Urinary bladder (tissue), 4 donors: ENCODE data around the gene NFKBIL1. TPM values are rescaled to one million over a fixed set of nuclear protein-coding genes. Genes with fewer than 3 reads are reported as not detected.
"Not testable (repeated sequence)": the region's sequence is repeated elsewhere in the genome, so short reads cannot be mapped to it uniquely, and the experiment has no call there.

Experiments
- DNase-seq: peaks from one replicate; pipeline ENCODE4 v3.0.0-alpha.2; 2015; ENCODE audit errors: extremely low spot score
- H3K27ac ChIP-seq: one replicate; pipeline ENCODE4 v1.5.1; 2013; ENCODE audit warnings: low read depth, mild to moderate bottlenecking, moderate library complexity
- H3K36me3 ChIP-seq: one replicate; pipeline ENCODE4 v1.6.1; 2013; ENCODE audit warnings: mild to moderate bottlenecking, moderate library complexity; ENCODE audit not compliant: insufficient read depth
- H3K4me1 ChIP-seq: one replicate; pipeline ENCODE4 v1.6.1; 2013; ENCODE audit warnings: mild to moderate bottlenecking, moderate library complexity; ENCODE audit not compliant: insufficient read depth
- H3K4me3 ChIP-seq: one replicate; pipeline ENCODE4 v1.5.1; 2013; ENCODE audit warnings: low read depth, low read length
- WGBS: extraction: QIAGEN DNeasy Blood & Tissue Kit; methylation state at CpG from one replicate; pipeline ENCODE4 v1.1.7; 2013; 5-methylcytosine and 5-hydroxymethylcytosine counted together
- polyA plus RNA-seq: library from polyadenylated mRNA; stranded (reverse); fragments of 200-250 nt; gene quantifications from one replicate; pipeline ENCODE4 v1.2.3, GENCODE V29; 2013
- total RNA-seq: library from RNA; depleted of rRNA; stranded (reverse); fragments of >200 nt; gene quantifications from one replicate; pipeline ENCODE4 v1.2.3, GENCODE V29; 2014
- donor health status: healthy with polysubstance abuse.
- donor health status: healthy.

Gene NFKBIL1, protein sequence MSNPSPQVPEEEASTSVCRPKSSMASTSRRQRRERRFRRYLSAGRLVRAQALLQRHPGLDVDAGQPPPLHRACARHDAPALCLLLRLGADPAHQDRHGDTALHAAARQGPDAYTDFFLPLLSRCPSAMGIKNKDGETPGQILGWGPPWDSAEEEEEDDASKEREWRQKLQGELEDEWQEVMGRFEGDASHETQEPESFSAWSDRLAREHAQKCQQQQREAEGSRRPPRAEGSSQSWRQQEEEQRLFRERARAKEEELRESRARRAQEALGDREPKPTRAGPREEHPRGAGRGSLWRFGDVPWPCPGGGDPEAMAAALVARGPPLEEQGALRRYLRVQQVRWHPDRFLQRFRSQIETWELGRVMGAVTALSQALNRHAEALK
- total RNA-seq (12.1 TPM), polyA plus RNA-seq (36.9 TPM)

DNA sequence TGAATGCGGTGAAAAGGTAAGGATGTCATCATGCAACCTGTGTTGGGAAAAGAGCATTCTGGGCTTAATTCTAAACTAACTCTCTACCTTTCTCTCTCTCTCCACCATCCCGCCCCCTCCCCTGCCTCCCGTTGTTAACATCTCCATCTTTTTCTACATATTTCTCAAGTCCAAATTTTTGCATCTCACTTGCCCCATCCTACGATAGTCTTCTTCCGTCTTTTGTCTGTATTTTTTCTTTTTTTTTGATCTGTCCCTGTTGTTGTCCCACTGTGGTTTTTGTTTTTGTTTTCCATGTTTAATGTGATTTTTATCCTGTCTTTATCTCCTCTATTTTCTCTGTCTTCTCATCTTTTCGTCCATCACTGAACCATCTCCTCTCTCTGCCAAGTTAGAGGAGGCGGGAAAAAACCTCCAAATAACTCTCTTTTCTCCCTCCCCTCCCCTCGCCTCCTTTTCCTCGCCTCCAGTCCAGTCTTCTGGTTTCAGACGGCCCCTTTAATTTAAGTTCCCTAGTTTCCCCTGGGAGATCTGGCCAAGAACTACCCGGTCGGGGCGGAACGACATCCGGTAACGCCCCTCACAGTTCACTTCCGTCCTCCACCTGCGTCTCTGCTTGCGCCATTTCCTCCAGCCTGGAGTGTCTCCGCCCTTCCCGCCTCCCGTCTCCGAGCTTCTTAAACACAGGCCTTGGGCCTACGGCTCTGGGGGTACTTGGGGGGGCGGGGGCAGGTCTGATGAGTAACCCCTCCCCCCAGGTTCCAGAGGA lies at the start of gene NFKBIL1:
Gene NFKBIL1 (plus strand): TSS at position 651 of the 769 bp plus-strand sequence. CDS start 87 bp downstream, at position 738.
- under 1% methylated on average over 25 of the region's 25 CpGs for whole genome bisulfite sequencing
- peak; percentile 92 for DNase-seq
- no peaks in the 10 kb centered on the region for H3K36me3 ChIP-seq
- H3K4me1 ChIP-seq, result peaks cover 2% of the 10 kb centered on the region
- H3K4me3 ChIP-seq, result peak within 1 kb of the TSS; percentile 29
- peak within 1 kb of the TSS; percentile 53 for H3K27ac ChIP-seq

- no peaks in the 10 kb centered on the region for H3K36me3 ChIP-seq
Observed at GRCh38 chr6:31498748-31499147, 48.7 kb upstream of the NFKBIL1 start.

DNA sequence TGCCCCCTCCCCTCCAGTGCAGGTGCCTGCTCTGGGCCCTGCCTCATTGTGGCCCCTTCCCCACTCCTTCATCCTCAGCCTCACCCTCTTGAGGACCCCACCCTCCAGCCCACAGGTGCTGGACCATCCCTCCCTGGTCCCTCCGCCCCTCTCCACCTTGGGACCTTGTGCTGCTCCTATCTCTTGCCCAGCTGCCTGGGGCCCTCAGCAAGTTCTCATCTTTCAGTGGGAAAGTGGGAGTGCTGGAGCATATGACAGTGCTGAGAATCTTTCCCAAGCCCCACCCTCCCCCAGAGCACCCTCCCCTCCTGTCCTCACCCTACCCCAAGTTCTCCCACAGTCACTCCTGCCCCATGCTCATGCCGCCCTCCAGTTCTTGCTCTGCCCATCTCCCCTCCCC lies 47.8 kb upstream of the NFKBIL1 start:
- 82% methylated on average over 1 of the region's 2 CpGs for WGBS
- not testable (repeated sequence) for H3K27ac ChIP-seq, H3K36me3 ChIP-seq, H3K4me1 ChIP-seq, DNase-seq, H3K4me3 ChIP-seq

More at GRCh38 chr6:31498748-31499147, 48.7 kb upstream of the NFKBIL1 start:
- no peak for DNase-seq
- H3K27ac ChIP-seq, result no peak overlapping the region
- 7% methylated on average over 21 of the region's 21 CpGs for WGBS
- H3K4me1 ChIP-seq, result no peaks in the 10 kb centered on the region
- no peak overlapping the region for H3K4me3 ChIP-seq

DNA sequence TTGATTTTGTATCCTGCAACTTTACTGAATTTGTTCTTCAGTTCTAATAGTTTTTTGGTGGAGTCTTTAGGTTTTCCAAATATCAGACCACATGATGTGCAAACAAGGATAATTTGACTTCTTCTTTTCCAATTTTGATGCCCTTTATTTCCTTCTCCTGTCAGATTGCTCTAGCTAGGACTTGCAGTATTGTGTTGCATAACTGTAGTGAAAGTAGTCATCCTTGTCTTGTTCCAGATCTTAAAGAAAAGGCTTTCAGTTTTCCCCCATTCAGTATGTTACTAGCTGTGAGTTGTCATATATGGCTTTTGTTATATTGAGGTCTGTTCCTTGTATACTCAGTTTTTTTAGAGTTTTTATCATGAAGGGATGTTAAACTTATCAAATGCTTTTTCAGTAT lies 44.8 kb upstream of the NFKBIL1 start:
- Histone ChIP-seq H3K4me3 (no peak overlapping the region), H3K36me3 (no peaks in the 10 kb centered on the region), H3K4me1 (no peaks in the 10 kb centered on the region), H3K27ac (no peak overlapping the region)
- DNase-seq, result no peak

DNA sequence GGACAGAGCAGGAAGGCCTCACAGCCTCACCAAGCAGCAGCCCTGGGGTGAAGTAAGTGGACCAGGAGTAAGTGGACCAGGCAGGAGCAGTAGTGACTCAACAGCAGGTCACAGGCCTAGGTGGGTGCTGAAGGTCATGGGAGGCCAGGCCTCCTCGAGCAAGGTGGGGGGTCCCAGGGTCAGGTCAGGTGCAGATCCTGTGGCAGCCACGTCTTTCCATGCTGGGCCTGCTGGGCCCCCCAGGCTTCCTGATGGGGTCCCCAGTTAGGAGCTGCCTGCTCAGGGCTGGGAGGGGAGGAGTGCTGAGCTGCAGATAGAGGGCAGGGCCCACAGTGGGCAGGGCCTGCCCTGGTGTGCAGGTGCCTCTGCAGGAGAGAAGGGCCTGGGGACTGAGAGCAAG lies 38.4 kb upstream of the NFKBIL1 start:
- 43% methylated on average over 2 of the region's 2 CpGs for WGBS
- not testable (repeated sequence) for DNase-seq, H3K36me3 ChIP-seq, H3K4me1 ChIP-seq, H3K4me3 ChIP-seq, H3K27ac ChIP-seq

DNA sequence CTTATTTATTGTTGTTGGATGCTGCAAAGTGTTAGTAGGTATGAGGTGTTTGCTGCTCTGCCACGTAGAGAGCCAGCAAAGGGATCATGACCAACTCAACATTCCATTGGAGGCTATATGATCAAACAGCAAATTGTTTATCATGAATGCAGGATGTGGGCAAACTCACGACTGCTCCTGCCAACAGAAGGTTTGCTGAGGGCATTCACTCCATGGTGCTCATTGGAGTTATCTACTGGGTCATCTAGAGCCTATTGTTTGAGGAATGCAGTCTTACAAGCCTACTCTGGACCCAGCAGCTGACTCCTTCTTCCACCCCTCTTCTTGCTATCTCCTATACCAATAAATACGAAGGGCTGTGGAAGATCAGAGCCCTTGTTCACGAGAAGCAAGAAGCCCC lies 37.4 kb upstream of the NFKBIL1 start:
- Histone ChIP-seq H3K4me3 (no peak overlapping the region), H3K4me1 (no peaks in the 10 kb centered on the region), H3K36me3 (no peaks in the 10 kb centered on the region), H3K27ac (no peak overlapping the region)
- DNase-seq, result no peak
- 56% methylated on average over 4 of the region's 4 CpGs for WGBS

DNA sequence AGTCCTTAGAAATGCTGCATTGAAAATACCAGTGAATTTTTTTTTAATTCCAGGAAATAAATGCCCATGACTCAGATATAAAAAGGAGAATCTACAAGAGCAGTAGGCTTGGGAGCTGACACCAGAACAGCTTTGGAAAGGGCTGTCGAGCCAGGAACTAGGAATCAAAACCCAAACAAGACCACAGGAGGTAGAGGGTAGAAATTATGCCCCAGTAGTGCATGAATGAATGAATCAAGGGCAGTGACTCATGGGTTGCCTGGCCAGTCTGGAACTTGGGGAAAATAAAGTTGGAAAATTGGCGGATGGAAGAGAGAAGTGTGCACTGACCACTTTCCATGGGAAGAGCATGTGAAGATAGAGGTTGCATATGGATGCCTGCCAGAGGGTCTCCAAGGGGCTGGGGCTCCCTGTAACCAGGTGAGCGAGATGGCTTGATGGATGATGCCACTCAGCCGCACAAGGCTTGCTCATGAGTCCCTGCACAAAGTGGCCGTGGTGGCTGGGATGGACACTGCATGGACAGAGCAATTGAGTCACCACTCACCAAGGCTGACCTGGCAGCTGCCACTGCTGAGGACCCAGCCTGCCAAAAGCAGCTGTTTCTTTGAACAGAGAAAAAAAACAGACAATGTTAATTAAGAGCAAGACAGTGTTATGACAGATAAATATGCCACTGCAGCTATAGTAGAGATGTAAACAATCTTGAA lies 33.8 kb upstream of the NFKBIL1 start:
- 63% methylated on average over 5 of the region's 5 CpGs for WGBS
- Histone ChIP-seq H3K4me3 (no peak overlapping the region), H3K36me3 (no peaks in the 10 kb centered on the region), H3K4me1 (no peaks in the 10 kb centered on the region), H3K27ac (no peak overlapping the region)
- DNase-seq, result no peak

DNA sequence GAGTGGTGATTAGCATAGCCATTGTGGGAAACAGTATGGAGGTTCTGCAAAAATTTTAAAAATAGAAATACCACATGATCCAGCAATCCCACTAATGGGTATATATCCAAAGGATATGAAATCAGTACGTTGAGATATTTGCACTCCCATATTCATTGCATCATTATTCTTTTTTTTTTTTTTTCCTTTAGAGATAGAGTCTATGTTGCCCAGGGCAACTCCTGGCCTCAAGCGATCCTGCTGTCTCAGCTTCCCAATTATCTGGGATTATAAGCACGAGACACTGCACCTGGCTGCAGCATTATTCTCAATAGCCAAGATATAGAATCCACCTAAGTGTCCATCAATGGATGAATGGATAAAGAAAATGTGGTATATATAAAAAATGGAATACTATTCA lies 25.6 kb upstream of the NFKBIL1 start:
- Histone ChIP-seq H3K4me3 (no peak overlapping the region), H3K27ac (no peak overlapping the region), H3K4me1 (no peaks in the 10 kb centered on the region), H3K36me3 (no peaks in the 10 kb centered on the region)
- DNase-seq, result no peak
- 74% methylated on average over 3 of the region's 3 CpGs for WGBS

- H3K36me3 ChIP-seq, result no peaks in the 10 kb centered on the region
- H3K27ac ChIP-seq, result no peak overlapping the region
- no peaks in the 10 kb centered on the region for H3K4me1 ChIP-seq
- no peak overlapping the region for H3K4me3 ChIP-seq
- WGBS, result 67% methylated on average over 8 of the region's 8 CpGs
- no peak for DNase-seq
Observed at GRCh38 chr6:31525553-31525931, 21.9 kb upstream of the NFKBIL1 start.

GRCh38 chr6:31525932-31526591 lies 21.3 kb upstream of the NFKBIL1 start:
- 68% methylated on average over 4 of the region's 4 CpGs for WGBS
- DNase-seq, result no peak

DNA sequence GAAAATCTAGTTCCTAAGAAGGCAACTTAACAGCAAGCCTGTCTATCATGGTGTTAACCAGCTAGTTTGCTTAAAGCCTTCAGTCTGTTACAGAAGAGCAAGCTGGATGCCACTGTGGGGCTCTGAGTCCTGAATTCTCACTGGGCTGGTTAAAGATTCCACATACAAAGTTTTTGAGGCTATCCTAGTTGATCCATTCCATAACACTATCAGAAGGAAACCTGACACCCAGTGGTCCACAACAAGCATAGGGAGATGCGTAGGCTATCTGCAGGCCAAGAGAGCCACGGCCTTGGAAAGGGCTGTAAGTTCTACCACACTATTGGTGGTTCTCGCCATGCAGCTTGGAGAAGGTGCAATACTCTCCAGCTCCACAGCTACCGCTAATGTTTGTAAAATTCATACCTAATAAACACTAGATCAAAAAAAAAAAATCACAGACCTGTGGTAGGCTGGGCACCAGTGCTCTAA lies 19.1 kb upstream of the NFKBIL1 start:
- WGBS, result 74% methylated on average over 4 of the region's 4 CpGs
- no peak overlapping the region for H3K27ac ChIP-seq
- DNase-seq, result no peak
- H3K4me1 ChIP-seq, result no peaks in the 10 kb centered on the region
- no peak overlapping the region for H3K4me3 ChIP-seq
- H3K36me3 ChIP-seq, result no peaks in the 10 kb centered on the region

More at GRCh38 chr6:31525932-31526591, 21.3 kb upstream of the NFKBIL1 start:
- H3K36me3 ChIP-seq, result no peaks in the 10 kb centered on the region
- H3K27ac ChIP-seq, result no peak overlapping the region
- H3K4me3 ChIP-seq, result no peak overlapping the region
- H3K4me1 ChIP-seq, result no peaks in the 10 kb centered on the region

- Histone ChIP-seq H3K36me3 (peaks cover 1% of the 10 kb centered on the region), H3K4me3 (no peak within 1 kb of the TSS), H3K27ac (no peak within 1 kb of the TSS), H3K4me1 (no peaks in the 10 kb centered on the region)
- 63% methylated on average over 7 of the region's 7 CpGs for WGBS
- DNase-seq, result no peak
Observed at GRCh38 chr6:31528821-31529328, 18.5 kb upstream of the NFKBIL1 start, which contains the start of gene MCCD1. MCCD1 (plus strand) TSS chr6:31528962; CDS start chr6:31529015, 53 bp downstream.
